HK-2 (cell line): Measurements from ENCODE around the gene KPNA3.
A peak's percentile ranks its signal among the peaks of the same experiment; 100 is the strongest.

Experiments
- DNase-seq: peaks from one replicate; pipeline ENCODE4 v3.0.0-alpha.2; 2018; ENCODE audit not compliant: unreplicated experiment

Gene KPNA3

GRCh38 chr13:49679246-49679645 lies 113.2 kb downstream of the KPNA3 start:
- DNase-seq = no peak

- no peak for DNase-seq
These were observed 114.1 kb downstream of the KPNA3 start for GRCh38 chr13:49678191-49678914.

GRCh38 chr13:49676581-49677298 lies 115.7 kb downstream of the KPNA3 start:
- DNase-seq = no peak

GRCh38 chr13:49670828-49671227 lies 121.7 kb downstream of the KPNA3 start:
- no peak for DNase-seq

- DNase-seq = peak; percentile 50
These were observed 122.7 kb downstream of the KPNA3 start for GRCh38 chr13:49669735-49670309.

GRCh38 chr13:49667773-49668172 lies 124.7 kb downstream of the KPNA3 start:
- no peak for DNase-seq

- no peak for DNase-seq
These were observed 127.9 kb downstream of the KPNA3 start for GRCh38 chr13:49664606-49665005.

GRCh38 chr13:49657241-49657641 lies 135.2 kb downstream of the KPNA3 start:
- no peak for DNase-seq

GRCh38 chr13:49655906-49656305 lies 136.6 kb downstream of the KPNA3 start:
- no peak for DNase-seq

- DNase-seq = no peak
These were observed 138.5 kb downstream of the KPNA3 start for GRCh38 chr13:49654011-49654410.

GRCh38 chr13:49653478-49653877 lies 139.0 kb downstream of the KPNA3 start:
- DNase-seq = no peak

GRCh38 chr13:49652355-49653305 lies 139.9 kb downstream of the KPNA3 start:
- peak; percentile 17 for DNase-seq

GRCh38 chr13:49651570-49652354 lies 140.7 kb downstream of the KPNA3 start:
- no peak for DNase-seq

- DNase-seq = no peak
These were observed 142.5 kb downstream of the KPNA3 start for GRCh38 chr13:49649963-49650312.
